ENCODE measurements around the gene WDR20.
"Not testable (repeated sequence)": the region's sequence is repeated elsewhere in the genome, so short reads cannot be mapped to it uniquely, and the experiment has no call there.

The WDR20 gene

DNA sequence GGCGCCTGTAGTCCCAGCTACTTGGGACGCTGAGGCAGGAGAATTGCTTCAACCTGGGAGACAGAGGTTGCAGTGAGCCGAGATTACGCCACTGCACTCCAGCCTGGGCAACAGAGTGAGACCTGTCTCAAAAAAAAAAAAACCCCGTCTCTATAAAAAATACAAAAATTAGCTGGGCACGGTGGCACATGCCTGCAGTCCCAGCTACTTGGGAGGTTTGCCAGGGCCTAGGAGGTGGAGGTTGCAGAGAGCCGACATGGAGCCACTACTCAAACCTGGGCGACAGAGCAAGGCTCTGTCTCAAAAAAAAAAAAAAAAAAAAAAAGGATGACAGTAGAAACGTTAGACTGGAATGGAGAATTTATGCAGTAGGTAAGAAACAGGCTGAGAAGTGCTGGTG lies 5.7 kb upstream of the WDR20 start:
- not testable (repeated sequence) for DNase-seq (ENCODE audit: low read depth)

GRCh38 chr14:102134719-102135118 lies 5.0 kb upstream of the WDR20 start:
- DNase-seq (ENCODE audit: low read depth): not testable (repeated sequence)

DNA sequence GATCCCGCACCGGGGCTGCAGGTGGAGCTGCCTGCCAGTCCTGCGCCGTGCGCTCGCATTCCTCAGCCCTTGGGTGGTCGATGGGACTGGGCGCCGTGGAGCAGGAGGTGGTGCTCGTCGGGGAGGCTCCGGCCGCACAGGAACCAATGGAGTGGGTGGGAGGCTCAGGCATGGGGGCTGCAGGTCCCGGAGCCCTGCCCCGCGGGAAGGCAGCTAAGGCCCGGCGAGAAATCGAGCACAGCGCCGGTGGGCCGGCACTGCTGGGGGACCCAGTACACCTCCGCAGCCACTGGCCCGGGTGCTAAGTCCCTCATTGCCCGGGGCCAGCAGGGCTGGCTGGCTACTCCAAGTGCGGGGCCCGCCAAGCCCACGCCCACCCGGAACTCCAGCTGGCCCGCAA lies 4.2 kb upstream of the WDR20 start:
- not testable (repeated sequence) for DNase-seq (ENCODE audit: low read depth)

GRCh38 chr14:102138535-102138934 lies 1.2 kb upstream of the WDR20 start:
- DNase-seq (ENCODE audit: low read depth): no peak

GRCh38 chr14:102138961-102139285 lies 774 bp upstream of the WDR20 start:
- DNase-seq (ENCODE audit: low read depth): no peak

- no peak for DNase-seq (ENCODE audit: low read depth)
These were observed 491 bp downstream of the WDR20 start for GRCh38 chr14:102140027-102140749.

DNA sequence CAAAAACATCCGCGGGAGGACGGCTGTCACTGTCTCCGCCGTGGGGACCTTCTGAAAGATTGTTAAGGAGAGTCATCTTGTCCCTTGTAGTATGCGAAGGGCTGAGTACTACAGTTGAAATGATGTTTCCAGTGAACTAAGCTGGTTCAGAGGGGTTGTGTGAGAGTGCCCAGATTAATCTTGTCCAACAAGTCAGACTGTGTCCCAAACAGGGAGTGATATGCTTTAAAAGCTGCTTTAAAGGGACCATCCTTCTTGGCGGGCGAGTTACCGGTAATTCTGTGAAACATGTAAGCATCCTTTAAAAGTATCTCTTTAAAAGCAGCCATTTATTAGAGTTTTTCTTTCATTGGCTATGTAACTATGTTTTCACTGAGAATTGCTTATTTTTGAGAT lies 1.1 kb downstream of the WDR20 start:
- DNase-seq (ENCODE audit: low read depth): no peak

DNA sequence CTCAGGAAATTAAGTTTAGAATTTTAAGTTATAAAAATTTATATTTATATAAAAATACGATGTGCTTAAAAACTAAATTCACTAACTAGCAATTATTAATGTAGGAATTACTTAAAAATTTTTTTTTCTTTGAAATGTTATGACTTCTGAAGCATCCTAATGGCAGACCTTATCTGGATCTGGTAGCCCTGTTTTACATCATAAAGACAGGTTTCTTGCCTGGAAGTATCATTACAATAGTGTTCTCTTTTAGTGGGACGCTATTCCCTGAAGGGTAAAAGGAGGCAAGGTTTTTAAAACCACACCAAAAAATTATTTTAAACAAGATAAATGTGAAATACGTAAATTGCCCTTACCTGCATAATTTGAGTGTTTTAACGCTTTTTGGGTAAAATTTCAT lies 2.1 kb downstream of the WDR20 start:
- DNase-seq (ENCODE audit: low read depth): no peak

DNA sequence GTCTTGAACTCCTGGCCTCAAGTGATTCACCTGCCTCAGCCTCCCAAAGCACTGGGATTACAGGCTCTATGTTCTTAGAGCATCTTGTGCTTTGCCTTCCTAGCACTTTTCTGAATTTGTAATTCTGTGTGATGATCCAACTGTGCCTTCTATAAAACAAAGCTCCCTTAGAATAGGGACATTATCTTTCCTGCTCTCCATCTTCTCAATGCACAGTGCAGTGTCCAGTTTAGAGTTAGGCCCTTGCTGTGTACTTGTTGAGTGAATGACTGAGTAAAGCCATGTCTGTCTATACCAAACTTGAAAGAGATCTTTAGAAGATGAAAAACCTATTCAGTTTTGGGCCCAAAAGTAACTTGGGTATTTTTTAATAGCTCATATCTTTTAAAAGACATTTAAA lies 5.2 kb downstream of the WDR20 start:
- DNase-seq (ENCODE audit: low read depth): no peak

GRCh38 chr14:102145395-102145794 lies 5.7 kb downstream of the WDR20 start:
- no peak for DNase-seq (ENCODE audit: low read depth)

- DNase-seq (ENCODE audit: low read depth): no peak
These were observed 6.7 kb downstream of the WDR20 start for GRCh38 chr14:102146423-102146822.

- DNase-seq (ENCODE audit: low read depth): no peak
These were observed 10.4 kb downstream of the WDR20 start for GRCh38 chr14:102150083-102150482.

DNA sequence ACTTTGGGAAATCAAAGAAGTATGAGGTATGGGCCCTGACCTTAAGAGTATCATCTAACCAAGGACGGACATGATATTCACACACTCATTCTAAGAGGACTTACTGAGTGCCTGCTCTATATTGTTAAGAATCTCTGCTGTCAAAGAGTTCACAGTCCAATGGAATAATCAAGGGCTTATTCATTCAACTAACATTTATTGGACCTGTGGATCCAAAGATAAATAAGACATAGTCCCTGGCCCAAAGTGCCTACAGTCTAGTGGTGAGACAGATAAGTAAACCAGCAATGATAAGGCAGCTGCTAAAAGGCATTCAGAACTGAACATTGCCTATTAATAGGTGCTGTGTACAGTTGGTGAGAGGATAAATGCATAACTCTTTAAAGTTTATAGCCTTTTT lies 11.0 kb downstream of the WDR20 start:
- no peak for DNase-seq (ENCODE audit: low read depth)

GRCh38 chr14:102151411-102151810 lies 11.7 kb downstream of the WDR20 start:
- not testable (repeated sequence) for DNase-seq (ENCODE audit: low read depth)

DNA sequence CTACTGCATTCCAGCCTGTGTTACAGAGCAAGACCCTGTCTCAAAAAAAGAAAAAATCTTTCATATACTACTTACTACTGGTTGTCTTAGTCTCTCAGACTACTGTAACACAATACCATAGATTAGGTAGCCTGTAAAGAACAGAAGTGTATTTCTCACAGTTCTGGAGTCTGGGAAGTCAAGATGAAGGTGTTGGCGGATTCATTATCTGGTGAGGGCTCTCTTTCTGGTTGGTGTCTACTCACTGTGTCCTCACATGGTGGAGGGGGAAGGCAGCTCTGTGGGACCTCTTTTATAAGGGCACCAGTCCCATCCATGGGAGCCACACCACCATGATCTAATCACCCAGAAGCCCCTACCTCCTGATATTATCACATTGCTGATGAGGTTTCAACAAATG lies 14.4 kb downstream of the WDR20 start:
- no peak for DNase-seq (ENCODE audit: low read depth)

DNA sequence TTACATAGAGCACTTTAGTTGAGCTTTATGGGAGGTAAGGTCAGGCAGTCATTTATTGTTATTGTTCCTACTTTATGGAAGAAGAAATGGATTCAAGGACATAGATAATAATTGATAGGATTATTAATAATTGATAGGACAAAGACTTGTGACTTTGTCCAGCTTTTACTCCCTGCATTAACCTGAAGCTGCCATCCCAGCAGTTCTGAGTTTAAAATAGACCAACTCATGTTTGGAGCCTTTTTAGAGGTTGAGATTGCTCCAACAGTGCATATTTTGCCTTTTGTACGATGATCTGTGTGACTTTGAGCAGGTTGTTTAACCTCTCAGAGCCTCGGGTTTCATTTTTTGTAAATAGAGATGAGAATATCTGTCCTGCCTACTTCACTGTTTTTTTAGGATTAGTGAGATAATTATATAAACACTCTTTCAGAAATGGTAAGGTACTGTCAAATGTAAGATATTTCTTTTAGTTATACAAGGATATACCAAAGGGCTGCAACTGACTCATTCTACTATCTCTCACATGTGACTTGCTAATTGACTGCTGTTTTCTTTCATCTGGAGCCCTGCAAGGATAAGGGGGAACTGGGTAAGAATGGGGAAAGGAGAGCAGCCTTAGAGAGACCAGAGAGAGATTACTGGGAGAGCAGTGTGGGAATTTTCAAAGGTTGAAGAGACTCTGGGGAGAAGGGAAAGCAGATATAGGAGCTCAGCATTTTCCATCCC lies 15.3 kb downstream of the WDR20 start:
- no peak for DNase-seq (ENCODE audit: low read depth)

- DNase-seq (ENCODE audit: low read depth): no peak
These were observed 17.6 kb downstream of the WDR20 start for GRCh38 chr14:102157346-102157745.

- DNase-seq (ENCODE audit: low read depth): no peak
These were observed 19.1 kb downstream of the WDR20 start for GRCh38 chr14:102158797-102159196.

- no peak for DNase-seq (ENCODE audit: low read depth)
These were observed 20.1 kb downstream of the WDR20 start for GRCh38 chr14:102159841-102160240.

DNA sequence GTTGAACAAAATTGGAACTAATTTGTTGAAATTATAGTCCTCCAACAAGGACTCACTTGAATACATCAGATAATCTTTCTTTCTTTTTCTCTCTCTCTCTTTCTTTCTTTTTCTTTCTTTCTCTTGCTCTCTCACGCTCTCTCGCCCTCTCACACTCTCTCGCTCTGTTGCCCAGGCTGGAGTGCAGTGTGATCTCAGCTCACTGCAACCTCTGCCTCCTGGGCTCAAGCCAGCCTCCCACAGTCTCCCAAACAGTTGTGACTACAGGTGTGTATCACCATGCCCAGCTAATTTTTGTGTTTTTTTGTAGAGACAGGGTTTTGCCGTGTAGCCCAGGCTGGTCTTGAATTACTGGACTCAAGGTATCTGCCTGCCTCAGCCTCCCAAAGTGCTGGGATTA lies 22.8 kb downstream of the WDR20 start:
- no peak for DNase-seq (ENCODE audit: low read depth)

GRCh38 chr14:102164241-102164641 lies 24.5 kb downstream of the WDR20 start:
- no peak for DNase-seq (ENCODE audit: low read depth)

DNA sequence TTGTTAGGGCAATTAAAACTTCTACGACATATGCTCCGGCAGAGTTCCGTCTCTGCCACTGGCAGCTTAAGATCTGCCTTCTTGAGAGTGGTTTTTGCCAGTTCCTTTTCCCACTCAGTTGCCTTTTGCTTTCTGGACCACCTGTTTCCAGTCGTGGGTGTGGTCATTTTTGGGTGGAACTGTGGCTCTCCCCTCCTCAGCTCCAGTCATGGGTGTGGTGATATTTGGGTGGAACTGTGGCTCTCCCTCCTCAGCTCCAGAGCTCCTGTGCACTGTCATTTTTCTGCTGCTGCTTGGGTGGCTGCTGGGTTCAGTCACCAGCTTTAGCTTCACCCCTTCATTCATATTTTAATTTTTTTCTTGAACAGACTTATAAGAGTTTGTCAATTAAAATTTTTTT lies 25.3 kb downstream of the WDR20 start:
- no peak for DNase-seq (ENCODE audit: low read depth)

DNA sequence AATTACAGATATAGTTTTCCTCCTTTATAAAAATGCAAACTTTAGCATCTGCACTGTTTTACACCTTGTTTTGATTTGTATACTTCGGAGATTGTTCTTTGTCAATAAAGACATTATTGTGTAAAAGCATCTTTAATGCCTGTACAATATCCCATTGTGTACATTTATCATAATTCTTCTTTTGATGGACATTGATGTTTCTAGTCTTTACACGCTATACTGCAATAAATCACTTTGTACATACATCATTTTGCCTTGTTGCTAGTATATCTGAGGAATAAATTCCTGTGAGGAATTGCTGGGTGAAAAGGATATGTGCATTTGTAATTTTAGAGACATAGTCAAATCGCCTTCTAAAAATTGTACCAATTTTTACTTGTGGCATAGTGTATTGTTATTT lies 30.4 kb downstream of the WDR20 start:
- DNase-seq (ENCODE audit: low read depth): no peak

Measured in HS-27A (cell line).